Cardiac fibroblast (primary cell): Measurements from ENCODE around the gene RPGRIP1L.

Experiments
- DNase-seq, 2 donors: peaks; one replicate each; pipeline versions ENCODE4 v3.0.0 to v3.0.0-alpha.2; 2010; ENCODE audit warnings: low read depth in 2 of 2
- H3K4me3 ChIP-seq, 2 donors: replicated peaks in 1 of 2; 1 replicate in 1 of 2; 2 replicates in 1 of 2; pipeline ENCODE4 v1.5.1; 2011; ENCODE audit warnings: low read depth in 2 of 2, low read length in 2 of 2, mild to moderate bottlenecking in 2 of 2, moderate library complexity in 1 of 2
- TF ChIP-seq, protein P1 (sequence below): IDR thresholded peaks from one replicate; pipeline ENCODE4 v1.5.1; 2011; ENCODE audit warnings: low read depth, mild to moderate bottlenecking, low read length, inconsistent platforms

RPGRIP1L gene

DNA sequence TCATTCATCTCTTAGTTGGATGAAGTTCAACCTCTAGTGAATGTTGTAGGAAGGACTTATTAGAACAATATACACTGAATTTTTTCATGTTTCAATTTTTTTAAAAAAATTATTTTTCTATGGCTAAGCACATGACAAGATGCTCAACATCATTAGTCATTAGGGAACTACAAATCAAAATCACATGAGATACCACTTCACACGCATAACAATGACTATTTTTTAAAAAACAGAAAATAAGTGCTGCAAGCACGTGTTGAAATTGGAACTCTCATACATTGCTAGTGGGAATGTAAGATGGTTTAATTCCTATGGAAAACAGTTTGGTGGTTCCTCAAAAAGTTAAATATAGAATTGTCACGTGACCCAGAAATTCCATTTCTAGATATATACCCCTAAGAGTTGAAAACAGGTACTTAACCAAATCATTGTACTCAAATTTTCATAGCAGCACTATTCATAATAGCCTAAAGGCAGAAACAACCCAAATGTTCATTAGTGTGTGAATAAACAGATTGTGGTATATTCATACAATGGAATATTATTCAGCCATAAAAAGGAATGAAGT is 115.5 kb downstream of the RPGRIP1L start:
- DNase-seq, result no peak
- TF ChIP-seq, protein P1, sequence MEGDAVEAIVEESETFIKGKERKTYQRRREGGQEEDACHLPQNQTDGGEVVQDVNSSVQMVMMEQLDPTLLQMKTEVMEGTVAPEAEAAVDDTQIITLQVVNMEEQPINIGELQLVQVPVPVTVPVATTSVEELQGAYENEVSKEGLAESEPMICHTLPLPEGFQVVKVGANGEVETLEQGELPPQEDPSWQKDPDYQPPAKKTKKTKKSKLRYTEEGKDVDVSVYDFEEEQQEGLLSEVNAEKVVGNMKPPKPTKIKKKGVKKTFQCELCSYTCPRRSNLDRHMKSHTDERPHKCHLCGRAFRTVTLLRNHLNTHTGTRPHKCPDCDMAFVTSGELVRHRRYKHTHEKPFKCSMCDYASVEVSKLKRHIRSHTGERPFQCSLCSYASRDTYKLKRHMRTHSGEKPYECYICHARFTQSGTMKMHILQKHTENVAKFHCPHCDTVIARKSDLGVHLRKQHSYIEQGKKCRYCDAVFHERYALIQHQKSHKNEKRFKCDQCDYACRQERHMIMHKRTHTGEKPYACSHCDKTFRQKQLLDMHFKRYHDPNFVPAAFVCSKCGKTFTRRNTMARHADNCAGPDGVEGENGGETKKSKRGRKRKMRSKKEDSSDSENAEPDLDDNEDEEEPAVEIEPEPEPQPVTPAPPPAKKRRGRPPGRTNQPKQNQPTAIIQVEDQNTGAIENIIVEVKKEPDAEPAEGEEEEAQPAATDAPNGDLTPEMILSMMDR, result no peak
- H3K4me3 ChIP-seq, result no peak overlapping the region

DNA sequence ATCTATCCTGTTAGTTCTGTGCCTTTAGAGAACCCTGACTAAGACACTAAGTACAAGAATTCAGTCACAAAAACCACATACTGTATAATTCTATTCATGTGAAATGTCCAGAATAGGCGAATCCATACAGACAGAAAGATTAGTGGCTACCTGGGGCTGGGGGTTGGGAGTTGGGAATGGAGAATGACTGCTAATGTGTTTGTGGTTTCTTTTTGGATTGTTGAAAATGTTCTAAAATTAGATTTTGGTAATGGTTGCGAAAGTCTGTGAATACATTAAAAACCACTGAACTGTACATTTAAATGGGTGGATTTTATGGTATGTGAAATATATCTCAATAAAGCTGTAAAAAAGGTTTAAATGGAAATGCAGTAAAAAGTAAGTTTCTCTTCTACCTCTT is 120.3 kb downstream of the RPGRIP1L start:
- TF ChIP-seq, protein P1, result no peak
- H3K4me3 ChIP-seq, result no peak overlapping the region
- no peak for DNase-seq

GRCh38 chr16:53581784-53582183 is 121.9 kb downstream of the RPGRIP1L start:
- DNase-seq, result no peak
- TF ChIP-seq, protein P1, result no peak
- H3K4me3 ChIP-seq, result no peak overlapping the region

- TF ChIP-seq, protein P1, result no peak
- H3K4me3 ChIP-seq, result no peak overlapping the region
- DNase-seq, result no peak
These were observed 123.4 kb downstream of the RPGRIP1L start for GRCh38 chr16:53580038-53580802.

GRCh38 chr16:53576904-53577303 is 126.8 kb downstream of the RPGRIP1L start:
- TF ChIP-seq, protein P1, result no peak
- no peak overlapping the region for H3K4me3 ChIP-seq
- DNase-seq, result no peak

DNA sequence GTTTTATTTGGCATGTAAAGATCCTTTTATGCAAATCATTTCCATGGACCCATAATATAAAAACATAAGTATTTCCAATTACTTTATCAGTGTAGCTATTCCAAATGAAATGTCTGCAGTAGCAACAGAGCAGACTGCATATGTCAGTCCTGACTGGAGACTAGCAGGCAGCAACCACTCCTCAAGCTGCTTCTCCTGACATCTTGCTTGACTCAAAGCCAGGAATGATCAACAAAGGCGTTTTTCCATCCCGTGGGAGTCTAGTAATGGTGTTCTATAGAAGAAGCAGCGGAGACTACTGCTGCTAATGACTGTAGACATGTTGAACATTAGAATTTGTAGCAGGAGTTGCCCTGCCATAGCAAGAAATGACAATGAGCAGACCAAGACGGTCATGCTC is 127.4 kb downstream of the RPGRIP1L start:
- TF ChIP-seq, protein P1, result no peak

GRCh38 chr16:53571763-53572162 is 131.9 kb downstream of the RPGRIP1L start:
- DNase-seq, result no peak
- no peak overlapping the region for H3K4me3 ChIP-seq
- TF ChIP-seq, protein P1, result no peak

More for the DNA sequence above, 127.4 kb downstream of the RPGRIP1L start:
- peak in 1 of 2 donors; percentile 1 for DNase-seq
- H3K4me3 ChIP-seq, result no peak overlapping the region
